ENCODE measurements around the gene TSR3. TPM values are rescaled to one million over a fixed set of nuclear protein-coding genes. Genes with fewer than 3 reads are reported as not detected.

TSR3 gene
- total RNA-seq, 1 donor from 2014 or later, result 56.9 TPM

DNA sequence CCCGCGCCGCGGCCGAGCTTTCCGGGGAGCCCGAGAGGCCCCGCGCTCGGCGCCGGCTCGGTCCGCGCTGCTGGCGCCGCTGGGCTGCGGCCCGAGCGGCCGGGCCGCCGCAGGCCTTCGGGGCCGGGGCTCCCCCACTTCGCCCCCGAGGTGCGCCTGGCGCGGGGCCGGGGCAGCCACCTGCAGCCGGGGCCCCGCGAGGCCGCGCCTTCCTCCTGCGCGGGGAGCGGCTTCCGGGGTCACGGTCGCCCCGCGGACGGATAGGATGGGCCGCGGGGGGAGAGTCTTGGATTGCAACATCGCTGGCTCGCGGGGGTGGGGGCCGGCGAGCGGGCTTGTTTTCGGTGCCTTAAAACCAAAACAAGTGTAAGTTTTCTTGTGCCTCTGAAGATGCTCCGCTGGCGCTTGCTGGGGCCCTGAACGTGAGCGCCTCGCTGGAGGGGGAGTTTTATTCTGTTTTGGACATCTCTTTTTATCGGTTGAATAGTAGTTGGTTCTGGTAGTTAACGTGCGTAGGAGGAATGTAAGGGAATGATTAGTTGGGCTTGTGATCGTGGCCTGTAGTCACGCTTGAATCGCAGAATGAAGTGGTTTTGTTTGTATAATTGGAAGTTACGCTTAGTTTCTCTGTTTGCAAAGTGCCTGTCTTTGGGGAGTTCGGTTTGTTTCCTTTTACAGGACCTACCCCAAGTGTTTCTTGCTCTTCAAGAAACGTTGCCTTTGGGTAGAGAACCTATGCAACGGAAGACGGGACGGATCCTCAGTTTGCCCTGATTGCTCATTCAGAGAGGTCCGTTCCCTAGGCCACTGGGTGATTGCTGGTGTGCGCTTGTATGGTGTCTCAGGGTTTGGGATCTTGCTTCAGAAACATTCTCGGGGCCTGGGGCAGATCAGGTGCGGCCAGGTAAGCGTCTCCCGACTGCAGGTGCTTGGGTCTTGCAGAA is 41.5 kb downstream of the TSR3 start:
- peak; percentile 71 for DNase-seq (ENCODE audit: low read depth)

DNA sequence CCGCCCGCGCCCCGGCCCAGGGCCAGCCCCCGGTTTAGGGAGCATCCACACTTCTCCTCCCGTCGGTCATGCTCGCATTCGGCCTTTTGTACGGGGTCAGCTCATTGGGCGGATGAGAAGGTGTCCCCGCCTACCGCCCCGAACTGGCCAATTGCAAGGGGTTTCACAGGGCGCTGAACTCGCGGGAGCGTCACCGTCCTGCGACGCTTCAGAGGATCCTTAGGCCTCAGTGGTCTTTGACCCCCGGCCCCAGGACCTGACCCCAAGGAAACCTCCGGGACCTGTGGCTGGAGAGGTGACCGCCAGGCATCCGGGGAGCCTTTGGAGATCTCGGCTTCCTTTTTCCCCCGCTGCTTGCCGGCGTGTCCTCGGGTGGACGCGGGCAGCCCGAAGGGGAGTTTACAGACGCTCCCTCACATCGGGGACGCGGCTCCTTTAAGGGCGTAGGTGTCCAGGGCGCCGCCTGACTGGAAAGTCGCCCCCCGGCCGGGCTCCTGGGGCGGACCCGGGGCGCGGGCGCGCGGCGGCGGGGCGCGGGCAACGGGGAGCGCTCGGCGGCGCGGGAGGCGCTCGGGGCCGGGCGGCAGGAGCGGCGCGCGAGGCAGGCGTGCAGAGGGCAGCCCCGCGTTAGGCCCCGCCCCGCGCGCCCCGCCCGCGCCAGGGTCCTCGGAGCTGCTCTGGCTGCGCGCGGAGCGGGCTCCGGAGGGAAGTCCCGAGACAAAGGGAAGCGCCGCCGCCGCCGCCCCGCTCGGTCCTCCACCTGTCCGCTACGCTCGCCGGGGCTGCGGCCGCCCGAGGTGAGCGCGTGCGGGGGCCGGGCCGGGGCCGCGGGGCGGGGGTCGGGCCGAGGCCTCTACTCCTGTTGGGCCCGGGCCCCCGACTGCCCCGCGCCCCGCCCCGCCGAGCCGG is 42.4 kb downstream of the TSR3 start, which contains the start of gene UBE2I:
Gene UBE2I, plus strand, starts transcription at position 660 of the 909 bp plus-strand sequence. CDS start 4,395 bp downstream, outside the sequence.
- DNase-seq (ENCODE audit: low read depth), result peak; percentile 88

DNA sequence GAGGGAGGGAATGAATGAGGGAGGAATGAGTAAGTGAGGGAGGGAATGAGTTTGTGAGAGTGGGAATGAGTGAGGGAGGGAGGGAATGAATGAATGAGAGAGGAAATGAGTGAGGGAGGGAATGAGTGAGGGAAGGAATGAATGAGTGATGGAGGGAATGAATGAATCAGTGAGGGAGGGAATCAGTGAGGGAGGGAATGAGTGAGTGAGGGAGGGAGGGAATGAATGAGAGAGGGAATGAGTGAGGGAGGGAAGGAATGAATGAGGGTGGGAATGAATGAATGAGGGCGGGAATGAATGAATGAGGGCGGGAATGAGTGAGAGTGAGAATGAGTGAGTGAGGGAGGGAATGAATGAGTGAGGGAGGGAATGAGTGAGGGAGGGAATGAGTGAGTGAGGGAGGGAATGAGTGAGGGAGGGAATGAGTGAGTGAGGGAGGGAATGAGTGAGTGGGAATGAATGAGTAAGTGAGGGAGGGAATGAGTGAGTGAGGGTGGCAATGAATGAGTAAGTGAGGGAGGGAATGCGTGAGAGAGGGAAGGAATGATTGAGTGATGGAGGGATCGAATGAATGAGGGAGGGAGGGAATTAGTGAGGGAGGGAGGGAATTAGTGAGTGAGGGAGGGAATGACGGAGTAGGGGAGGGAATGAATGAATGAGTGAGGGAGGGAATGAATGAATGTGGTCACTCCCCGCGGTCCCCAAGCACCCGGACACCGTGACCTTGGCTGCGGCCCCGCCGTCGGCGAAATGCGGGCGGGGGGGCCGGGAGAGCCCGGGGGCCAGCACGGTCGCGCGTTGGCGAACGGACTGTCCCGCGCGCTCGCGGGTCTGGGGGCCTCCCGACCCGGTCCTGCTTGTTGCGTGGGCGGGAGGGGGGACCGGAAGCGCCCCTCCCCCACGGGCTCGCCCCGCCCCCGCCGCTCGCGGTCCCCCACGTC is 43.4 kb downstream of the TSR3 start:
- DNase-seq (ENCODE audit: low read depth), result peak; percentile 57

DNA sequence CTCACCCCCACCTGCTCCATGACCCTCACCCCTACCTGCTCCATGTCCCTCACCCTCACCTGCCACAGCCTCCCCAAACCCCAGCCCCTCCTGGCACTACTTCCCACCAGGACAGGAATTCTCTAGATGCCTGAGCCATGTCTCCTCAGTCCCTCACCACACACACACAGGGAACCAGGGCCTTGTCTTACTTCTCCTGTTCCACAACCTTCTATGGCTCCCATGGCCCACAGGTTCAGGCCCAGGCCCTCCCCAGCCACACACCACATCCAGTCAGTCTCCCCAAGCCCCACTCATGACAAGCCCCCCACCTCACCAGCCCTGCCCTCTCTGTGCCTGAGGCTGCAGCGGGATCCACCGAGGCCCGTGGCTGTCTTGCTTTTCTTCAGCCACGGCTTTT is 45.3 kb downstream of the TSR3 start:
- no peak for DNase-seq (ENCODE audit: low read depth)

DNA sequence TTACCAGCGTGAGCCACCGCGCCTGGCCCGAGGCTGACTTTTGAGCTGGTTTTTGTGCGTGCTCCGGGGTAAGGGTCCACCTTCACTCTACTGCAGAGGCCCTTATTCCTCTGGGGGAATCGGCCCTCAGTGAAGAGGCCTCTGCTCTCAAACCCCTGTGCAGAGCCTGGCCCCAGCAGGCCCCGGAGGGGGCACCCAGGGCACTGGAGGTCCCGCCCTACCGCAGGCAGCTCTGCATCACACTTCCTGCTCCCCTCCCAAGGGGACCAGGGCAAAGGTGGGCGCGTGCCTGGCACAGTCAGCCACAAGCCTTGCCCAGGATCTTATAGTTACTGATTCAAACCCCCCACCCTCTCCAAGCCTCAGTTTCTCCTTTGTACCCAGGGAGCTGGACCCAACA is 45.9 kb downstream of the TSR3 start:
- DNase-seq (ENCODE audit: low read depth), result no peak

DNA sequence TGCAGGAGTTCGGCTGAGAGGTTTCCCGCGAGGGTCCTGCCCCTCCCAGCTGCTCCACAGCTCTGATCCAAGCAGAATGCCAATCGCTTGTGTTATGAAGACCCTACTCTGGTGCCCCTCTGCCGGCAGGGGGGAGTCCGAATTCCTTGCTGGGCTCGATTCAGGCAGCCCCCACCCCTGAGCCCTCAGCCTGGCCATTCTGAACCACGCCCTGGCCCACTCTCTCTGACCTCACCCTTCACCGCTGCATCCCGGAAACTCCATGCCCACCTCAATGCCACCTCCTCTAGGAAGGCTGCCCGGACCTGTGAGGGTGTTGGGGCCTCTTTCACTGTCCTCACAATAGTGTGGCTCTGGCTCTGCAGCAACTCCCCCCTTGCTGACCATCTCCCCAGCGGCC is 50.1 kb downstream of the TSR3 start:
- DNase-seq (ENCODE audit: low read depth), result no peak

DNA sequence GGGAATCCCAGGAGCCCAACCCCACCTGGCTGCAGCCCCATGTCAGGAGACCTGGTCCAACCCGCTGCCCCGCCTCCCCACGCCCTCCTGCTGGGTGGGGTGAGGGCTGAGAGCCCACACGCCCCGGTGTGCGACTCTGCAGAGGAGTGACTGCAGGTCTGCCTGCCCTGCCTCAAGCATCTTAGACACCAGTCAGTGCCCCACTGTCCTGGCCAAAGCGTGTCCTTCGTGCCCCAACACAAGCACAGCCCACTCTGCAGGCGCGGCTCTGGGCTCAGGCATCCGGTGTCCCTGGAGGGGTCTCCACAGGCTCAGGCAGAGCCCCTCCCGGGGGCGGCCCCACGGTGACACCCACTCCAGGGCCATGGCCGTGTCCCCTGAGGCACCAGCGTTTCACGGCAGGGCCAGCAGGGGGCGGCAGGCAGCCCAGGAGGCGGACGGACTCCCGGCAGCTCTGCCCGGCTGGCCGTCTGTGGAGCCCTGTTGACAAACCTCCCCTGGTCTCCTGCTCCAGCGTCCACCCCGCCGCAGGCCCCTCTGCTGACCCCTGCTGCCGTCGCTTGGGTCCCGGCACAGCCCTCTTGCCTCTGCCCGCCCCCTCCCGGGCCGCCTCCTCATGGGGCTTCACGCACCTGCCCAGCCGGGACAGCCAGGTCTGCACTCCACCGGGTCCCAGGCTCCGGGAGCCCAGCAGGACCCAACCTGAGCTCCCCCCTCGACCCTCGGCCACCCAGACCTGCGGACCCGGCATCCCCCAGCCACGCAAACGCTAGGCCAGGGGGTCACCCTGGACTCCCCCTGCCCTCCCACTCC is 50.8 kb downstream of the TSR3 start:
- no peak for DNase-seq (ENCODE audit: low read depth)

DNA sequence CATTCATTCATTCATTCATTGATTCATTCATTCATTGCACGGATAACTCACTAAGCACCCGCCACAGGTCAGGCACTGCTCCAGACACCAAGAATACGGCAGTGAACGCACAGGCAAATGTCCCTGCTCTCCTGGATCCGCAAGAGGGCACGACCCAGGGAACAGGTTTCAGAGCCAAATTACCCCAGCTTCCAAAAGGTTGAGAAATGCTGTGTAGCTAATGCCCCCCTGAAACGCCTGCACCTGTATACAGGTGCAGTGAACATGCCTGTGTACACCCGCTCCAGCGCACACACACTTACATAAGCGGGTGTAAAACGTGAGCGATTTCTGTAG is 51.8 kb downstream of the TSR3 start:
- DNase-seq (ENCODE audit: low read depth), result no peak

Other genes with a start within 250 kb of the TSR3 start
- 1.0 and 36.2 TPM in 2 replicates for gene CACNA1H, start 198.8 kb downstream of the TSR3 start, total RNA-seq
- gene TPSG1, start 126.6 kb downstream of the TSR3 start, total RNA-seq, result not detected in 2 replicates
- not detected in 2 replicates for gene TPSB2, start 121.7 kb downstream of the TSR3 start, total RNA-seq
- gene TPSAB1, start 111.2 kb downstream of the TSR3 start, total RNA-seq, result not detected in 2 replicates
- not detected in 2 replicates for gene TPSD1, start 95.8 kb downstream of the TSR3 start, total RNA-seq
- gene UBE2I, start 42.2 kb downstream of the TSR3 start, total RNA-seq, result 64.3 and 90.0 TPM in 2 replicates
- gene BAIAP3, start 18.2 kb downstream of the TSR3 start, total RNA-seq, result 2.1 and 3.0 TPM in 2 replicates
- 30.6 and 101 TPM in 2 replicates for gene GNPTG, start 53 bp upstream of the TSR3 start, total RNA-seq
- gene UNKL, start 62.8 kb upstream of the TSR3 start, total RNA-seq, result 5.4 and 13.8 TPM in 2 replicates
- gene UQCC4, start 68.9 kb upstream of the TSR3 start, total RNA-seq, result 12.4 and 15.8 TPM in 2 replicates
- gene PERCC1, start 79.2 kb upstream of the TSR3 start, total RNA-seq, result not detected in 2 replicates
- 0.25 TPM in 1 of 2 replicates, not detected in the other for gene CCDC154, start 92.7 kb upstream of the TSR3 start, total RNA-seq
- gene CLCN7, start 123.2 kb upstream of the TSR3 start, total RNA-seq, result 43.6 and 79.8 TPM in 2 replicates
- not detected in 2 replicates for gene PTX4, start 137.1 kb upstream of the TSR3 start, total RNA-seq
- gene TELO2, start 141.5 kb upstream of the TSR3 start, total RNA-seq, result 11.1 and 19.8 TPM in 2 replicates
- 0.10 TPM in 1 of 2 replicates, not detected in the other for gene TMEM204, start 181.8 kb upstream of the TSR3 start, total RNA-seq